Mesothelial cell of epicardium (in vitro differentiated cells): Measurements from ENCODE around the gene AATK. TPM values are rescaled to one million over a fixed set of nuclear protein-coding genes. Genes with fewer than 3 reads are reported as not detected.

Experiments used
- DNase-seq, 2 experiments: peaks; one replicate each; pipeline ENCODE4 v3.0.0; 2021; ENCODE audit warnings: low spot score in 2 of 2; ENCODE audit not compliant: unreplicated experiment in 2 of 2
- H3K27ac Mint-ChIP-seq: 2 replicates; pipeline ENCODE4 v1.8.0; 2021; ENCODE audit warnings: mixed read lengths
- H3K27me3 Mint-ChIP-seq: 2 replicates; pipeline ENCODE4 v1.8.0; 2021; ENCODE audit warnings: low read depth, mixed read lengths
- H3K36me3 Mint-ChIP-seq: 2 replicates; pipeline ENCODE4 v1.8.0; 2021; ENCODE audit warnings: mixed read lengths
- H3K4me1 Mint-ChIP-seq: 2 replicates; pipeline ENCODE4 v1.8.0; 2021; ENCODE audit warnings: mixed read lengths
- H3K4me3 Mint-ChIP-seq: 2 replicates; pipeline ENCODE4 v1.8.0; 2021; ENCODE audit warnings: mild to moderate bottlenecking, moderate library complexity, mixed read lengths
- H3K9me3 Mint-ChIP-seq: 2 replicates; pipeline ENCODE4 v1.8.0; 2021; ENCODE audit warnings: mixed read lengths
- total RNA-seq: library from RNA; stranded (reverse); gene quantifications from 3 replicates; pipeline ENCODE4 v1.2.1, GENCODE V29; 2021
- TF ChIP-seq, protein P1 (sequence below): fragments of 200-600 bp; sonication (generic); IDR thresholded peaks from one replicate; pipeline ENCODE4 v1.5.0; 2021; ENCODE audit warnings: antibody characterized with exemption; ENCODE audit not compliant: unreplicated experiment

The AATK gene
- total RNA-seq, 1 donor from 2014 or later: 17.3 TPM

- H3K27me3 Mint-ChIP-seq: peaks cover 16% of the 10 kb centered on the region
- no peaks in the 10 kb centered on the region for H3K4me1 Mint-ChIP-seq
- TF ChIP-seq, protein P1, sequence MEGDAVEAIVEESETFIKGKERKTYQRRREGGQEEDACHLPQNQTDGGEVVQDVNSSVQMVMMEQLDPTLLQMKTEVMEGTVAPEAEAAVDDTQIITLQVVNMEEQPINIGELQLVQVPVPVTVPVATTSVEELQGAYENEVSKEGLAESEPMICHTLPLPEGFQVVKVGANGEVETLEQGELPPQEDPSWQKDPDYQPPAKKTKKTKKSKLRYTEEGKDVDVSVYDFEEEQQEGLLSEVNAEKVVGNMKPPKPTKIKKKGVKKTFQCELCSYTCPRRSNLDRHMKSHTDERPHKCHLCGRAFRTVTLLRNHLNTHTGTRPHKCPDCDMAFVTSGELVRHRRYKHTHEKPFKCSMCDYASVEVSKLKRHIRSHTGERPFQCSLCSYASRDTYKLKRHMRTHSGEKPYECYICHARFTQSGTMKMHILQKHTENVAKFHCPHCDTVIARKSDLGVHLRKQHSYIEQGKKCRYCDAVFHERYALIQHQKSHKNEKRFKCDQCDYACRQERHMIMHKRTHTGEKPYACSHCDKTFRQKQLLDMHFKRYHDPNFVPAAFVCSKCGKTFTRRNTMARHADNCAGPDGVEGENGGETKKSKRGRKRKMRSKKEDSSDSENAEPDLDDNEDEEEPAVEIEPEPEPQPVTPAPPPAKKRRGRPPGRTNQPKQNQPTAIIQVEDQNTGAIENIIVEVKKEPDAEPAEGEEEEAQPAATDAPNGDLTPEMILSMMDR: no peak
- H3K27ac Mint-ChIP-seq: no peak overlapping the region
- H3K9me3 Mint-ChIP-seq: no peaks in the 10 kb centered on the region
- no peak for DNase-seq
- H3K36me3 Mint-ChIP-seq: no peaks in the 10 kb centered on the region
- H3K4me3 Mint-ChIP-seq: no peak overlapping the region
Observed at GRCh38 chr17:81153340-81153803, 12.6 kb downstream of the AATK start.

DNA sequence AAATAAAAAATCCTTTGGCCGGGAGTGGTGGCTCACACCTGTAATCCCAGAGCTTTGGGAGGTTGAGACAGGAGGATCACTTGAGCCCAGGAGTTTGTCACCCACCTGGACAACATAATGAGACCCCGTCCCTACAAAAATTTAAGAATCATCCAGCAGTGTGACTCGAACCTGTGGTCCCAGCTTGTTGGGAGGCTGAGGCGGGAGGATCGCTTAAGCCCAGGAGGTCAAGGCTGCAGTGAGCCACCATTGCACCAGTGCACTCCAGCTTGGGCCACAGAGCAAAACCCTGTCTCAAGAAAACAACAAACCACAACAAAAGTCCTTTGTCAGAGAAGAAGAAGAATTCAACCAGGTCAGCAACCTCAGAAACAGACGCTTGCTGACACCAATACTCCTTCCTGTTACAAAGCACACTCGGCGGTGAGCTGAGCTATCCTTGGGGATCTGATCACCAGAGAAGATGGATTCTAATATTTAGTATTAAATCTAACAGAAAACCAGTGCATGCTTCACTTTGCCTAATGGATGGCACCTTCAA is 13.7 kb downstream of the AATK start:
- no peak for DNase-seq
- Mint-ChIP-seq H3K27me3 (peaks cover 17% of the 10 kb centered on the region), H3K36me3 (no peaks in the 10 kb centered on the region), H3K9me3 (no peaks in the 10 kb centered on the region), H3K4me1 (no peaks in the 10 kb centered on the region), H3K27ac (no peak overlapping the region), H3K4me3 (no peak overlapping the region)
- TF ChIP-seq, protein P1: no peak

DNA sequence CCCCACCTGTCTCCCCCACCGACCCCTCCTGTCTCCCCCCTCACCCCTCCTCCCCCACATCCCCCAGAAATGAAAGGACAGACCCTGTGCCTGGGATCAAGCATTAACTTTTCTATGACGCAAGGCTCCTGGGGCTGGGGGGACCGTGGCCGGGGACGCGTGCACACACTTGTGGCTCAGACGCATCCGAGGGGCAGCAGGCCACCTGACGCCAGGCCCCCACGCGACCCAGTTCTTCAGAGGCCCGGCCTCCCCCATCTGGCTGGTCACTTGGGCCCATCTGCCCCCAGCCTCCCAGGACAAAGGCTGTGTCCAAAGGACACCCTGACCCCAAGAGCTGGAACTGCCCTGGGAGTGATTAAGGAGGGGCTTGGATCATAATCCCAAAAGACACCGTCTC is 14.7 kb downstream of the AATK start:
- H3K4me3 Mint-ChIP-seq: no peak overlapping the region
- DNase-seq: no peak
- no peaks in the 10 kb centered on the region for H3K36me3 Mint-ChIP-seq
- peaks cover 17% of the 10 kb centered on the region for H3K27me3 Mint-ChIP-seq
- H3K9me3 Mint-ChIP-seq: peaks cover 3% of the 10 kb centered on the region
- no peaks in the 10 kb centered on the region for H3K4me1 Mint-ChIP-seq
- TF ChIP-seq, protein P1: no peak
- H3K27ac Mint-ChIP-seq: no peak overlapping the region

DNA sequence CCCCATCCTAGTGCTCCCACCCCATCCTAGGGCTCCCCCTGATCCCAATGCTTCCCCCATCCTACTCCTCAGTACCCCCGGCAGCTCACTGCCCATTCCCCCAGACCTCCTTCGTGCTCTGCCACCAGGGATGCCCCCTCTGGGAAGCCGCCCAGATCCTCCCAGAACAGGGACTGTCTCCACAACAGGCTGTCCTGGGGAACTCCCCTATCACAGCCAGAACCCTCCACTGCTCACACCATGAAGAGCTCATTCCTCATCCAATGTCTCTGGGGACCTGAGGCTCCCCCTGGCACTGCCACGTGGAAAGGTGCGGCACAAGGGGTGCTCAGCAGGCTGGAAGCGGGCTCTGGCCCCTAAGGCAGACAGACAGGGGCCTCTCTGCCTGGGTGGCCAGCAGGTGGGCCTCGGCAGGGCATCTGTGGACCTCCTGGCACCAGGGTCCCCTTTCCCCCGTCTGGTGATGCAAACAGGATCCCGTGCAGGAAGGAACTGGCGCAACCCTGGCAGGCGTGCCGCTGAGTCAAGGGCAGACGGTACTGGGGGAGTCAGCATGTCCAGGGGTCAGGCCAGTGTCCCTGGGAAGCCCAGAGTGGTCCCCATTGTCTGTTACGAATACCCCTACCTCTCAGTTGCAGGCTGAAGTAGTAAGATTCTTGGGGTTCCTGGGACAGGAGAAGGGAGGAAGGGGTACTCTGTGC is 15.5 kb downstream of the AATK start:
- no peak overlapping the region for H3K4me3 Mint-ChIP-seq
- H3K27me3 Mint-ChIP-seq: peaks cover 17% of the 10 kb centered on the region
- H3K36me3 Mint-ChIP-seq: no peaks in the 10 kb centered on the region
- TF ChIP-seq, protein P1: no peak
- H3K9me3 Mint-ChIP-seq: peaks cover 3% of the 10 kb centered on the region
- DNase-seq: no peak
- H3K4me1 Mint-ChIP-seq: no peaks in the 10 kb centered on the region
- H3K27ac Mint-ChIP-seq: no peak overlapping the region

DNA sequence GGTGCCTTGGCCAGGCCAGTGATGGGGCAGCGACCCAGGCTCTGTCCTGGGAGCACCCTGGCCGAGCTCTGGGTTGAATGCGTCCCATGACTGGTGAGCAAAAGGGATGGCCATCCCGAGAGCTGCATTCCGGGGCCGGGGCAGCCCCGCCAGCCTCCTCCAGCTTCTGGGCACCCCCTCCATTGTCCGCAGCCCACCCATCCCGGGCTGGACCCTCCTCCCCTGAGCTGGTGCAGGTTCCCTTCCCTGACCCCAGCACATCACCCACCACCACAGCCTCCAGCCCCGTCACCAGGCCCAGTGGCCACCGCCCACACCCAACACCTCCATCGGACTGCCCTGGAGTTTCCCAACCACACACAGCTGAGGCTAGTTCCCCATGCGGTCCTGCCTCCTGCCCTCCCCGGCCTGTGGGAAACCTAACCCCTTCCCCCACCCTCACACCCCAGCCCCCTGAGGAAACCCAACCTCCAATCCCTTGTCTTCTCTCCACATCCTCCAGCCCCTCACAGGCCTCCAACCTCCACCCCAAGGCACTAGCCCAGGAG is 17.0 kb downstream of the AATK start:
- H3K4me3 Mint-ChIP-seq: no peak overlapping the region
- H3K36me3 Mint-ChIP-seq: no peaks in the 10 kb centered on the region
- TF ChIP-seq, protein P1: no peak
- DNase-seq: no peak
- peaks cover 13% of the 10 kb centered on the region for H3K27me3 Mint-ChIP-seq
- no peak overlapping the region for H3K27ac Mint-ChIP-seq
- H3K4me1 Mint-ChIP-seq: no peaks in the 10 kb centered on the region
- H3K9me3 Mint-ChIP-seq: peaks cover 3% of the 10 kb centered on the region
